Pancreas (tissue), 10 donors: Measurements from ENCODE around the gene TIPARP. TPM values are rescaled to one million over a fixed set of nuclear protein-coding genes. Genes with fewer than 3 reads are reported as not detected.
A peak's percentile ranks its signal among the peaks of the same experiment; 100 is the strongest.

Source experiments
- ATAC-seq, 4 donors: fragments of 200-7000 bp; cut with Tn5 transposase; one replicate each; pipeline versions ENCODE4 v1.8.0 to v1.9.1; 2020; ENCODE audit warnings: mild to moderate bottlenecking in 4 of 4, moderate library complexity in 4 of 4
- DNase-seq, 6 donors: peaks; one replicate each; pipeline ENCODE4 v3.0.0-alpha.2; 2020
- FAIRE-seq: peaks from 2 replicates; lab custom pipeline; 2012; peaks lifted over from hg19 to GRCh38; lab: Jason Lieb, UNC
- H3K27ac ChIP-seq, 4 donors: fragments of 200-600 bp; sonication (generic); 1 replicate in 3 of 4; 2 replicates in 1 of 4; pipeline versions ENCODE4 v1.5.0 to v1.8.0; 2020
- H3K27me3 ChIP-seq, 4 donors: fragments of 200-600 bp; one replicate each; pipeline ENCODE4 v1.8.0; 2021
- H3K36me3 ChIP-seq, 3 donors: fragments of 200-600 bp; sonication (generic) in 1 of 3; one replicate each; pipeline versions ENCODE4 v1.5.0 to v1.8.0; 2020 to 2021
- H3K4me1 ChIP-seq, 3 donors: fragments of 200-600 bp; one replicate each; pipeline ENCODE4 v1.8.0; 2021
- H3K4me3 ChIP-seq, 4 donors: fragments of 200-600 bp; sonication (generic) in 2 of 4; one replicate each; pipeline versions ENCODE4 v1.5.0 to v1.8.0; 2020 to 2021
- H3K9me3 ChIP-seq, 4 donors: fragments of 200-600 bp; one replicate each; pipeline ENCODE4 v1.8.0; 2021
- CTCF ChIP-seq, 4 donors: fragments of 200-600 bp; sonication (generic) in 3 of 4; IDR thresholded peaks; one replicate each; pipeline versions ENCODE4 v1.5.0 to v1.8.0; 2021; ENCODE audit warnings: antibody characterized with exemption in 4 of 4
- WGBS, 2 donors: extraction: QIAGEN DNeasy Blood & Tissue Kit; methylation state at CpG; one replicate each; pipeline ENCODE4 v1.1.7; 2013; 5-methylcytosine and 5-hydroxymethylcytosine counted together
- intact Hi-C, 3 donors: fragments of 100-400 bp; cut with DNase I; formaldehyde crosslinking; loops; one replicate each; pipeline versions ENCODE4 v1.11.1 to v1.14.2; 2022
- polyA plus RNA-seq, 2 donors: library from polyadenylated mRNA; stranded (reverse); fragments of 200-250 nt; gene quantifications; one replicate each; pipeline ENCODE4 v1.2.3, GENCODE V29; 2013
- total RNA-seq, 6 donors: library from RNA; stranded (reverse); fragmentation: NEBNext Ultra II Directional in 4 of 6; extraction: Animal tissue kit (Norgen Biotek cat#: 25700) in 4 of 6; gene quantifications; one replicate each; pipeline versions ENCODE4 v1.2.1 to v1.2.4, GENCODE V29; 2021 to 2023
- donor health status: healthy with polysubstance abuse.
- donor health status: DM: no; HTN: no; CAD: no; lungs with moderate emphysema.
- donor health status: DM: no; HTN: no; CAD: no.
- donor health status: control.
- donor health status: control.
- donor health status: Bipolar disorder and iron deficiency.
- donor health status: DM: yes; HTN: yes; CAD: no.
- donor health status: DM: no; HTN: no; CAD: no.
- donor health status: DM: no; HTN: no; CAD: no.
- donor health status: DM: yes; HTN: yes; CAD: no.

TIPARP gene
- total and polyA plus RNA-seq, 8 donors: 6.0 to 15.0 (median 10.1) TPM

GRCh38 chr3:156674911-156675829 is 780 bp downstream of the TIPARP start:
- DNase-seq (peak; percentile 47 to 82 (median 61)), ATAC-seq (peak; percentile 13 to 48 (median 32)), FAIRE-seq (no peak)
- 0 to 1% methylated on average over 93 of the region's 93 CpGs for WGBS, 2 donors
- no peaks in the 10 kb centered on the region for H3K27me3 ChIP-seq
- peaks cover 0 to 31% (median 24%) of the 10 kb centered on the region in 3 donors for H3K4me1 ChIP-seq
- peak overlapping the region; percentile 89 to 97 (median 93) for H3K27ac ChIP-seq
- H3K36me3 ChIP-seq: peaks cover 0 to 9% (median 0%) of the 10 kb centered on the region in 3 donors
- intact Hi-C loops: loop anchor here in 2 of 3 donors (10.0 kb wide), 4 partner anchors 120 to 460 kb away; partner anchors contain the start of gene SSR3 (in 1 of the 2)
- H3K4me3 ChIP-seq: peak overlapping the region; percentile 76 to 91 (median 83)
- TF ChIP-seq CTCF (IDR thresholded peaks at IDR 0.05): no peak
- no peaks in the 10 kb centered on the region for H3K9me3 ChIP-seq

- DNase-seq (peak in 5 of 6 donors; percentile 22 to 41 (median 28)), FAIRE-seq (no peak), ATAC-seq (no peak)
- H3K27ac ChIP-seq: peak overlapping the region in 3 of 4 donors; percentile 90 to 97 (median 96)
- no peak for TF ChIP-seq CTCF (IDR thresholded peaks at IDR 0.05)
- peaks cover 0 to 40% (median 34%) of the 10 kb centered on the region in 3 donors for H3K4me1 ChIP-seq
- intact Hi-C loops: loop anchor here in 2 of 3 donors (10.0 kb wide), 4 partner anchors 121 to 459 kb away; partner anchors contain the start of gene SSR3 (in 1 of the 2)
- H3K27me3 ChIP-seq: no peaks in the 10 kb centered on the region
- WGBS, 2 donors: 9 to 13% methylated on average over 18 of the region's 18 CpGs
- H3K36me3 ChIP-seq: peaks cover 0 to 9% (median 0%) of the 10 kb centered on the region in 3 donors
- peak overlapping the region; percentile 76 to 91 (median 83) for H3K4me3 ChIP-seq
- H3K9me3 ChIP-seq: no peaks in the 10 kb centered on the region
Measured at GRCh38 chr3:156675830-156676767, 1.7 kb downstream of the TIPARP start.

- intact Hi-C loops: loop anchor here in 2 of 3 donors (10.0 kb wide), 4 partner anchors 122 to 458 kb away; partner anchors contain the start of gene SSR3 (in 1 of the 2)
- no peak for TF ChIP-seq CTCF (IDR thresholded peaks at IDR 0.05)
- 73 to 81% methylated on average over 3 of the region's 3 CpGs for WGBS, 2 donors
- no peak for ATAC-seq
- Histone ChIP-seq H3K4me3 (peak overlapping the region in 2 of 4 donors; percentile 82 to 91), H3K27me3 (no peaks in the 10 kb centered on the region), H3K27ac (peak overlapping the region in 1 of 4 donors; percentile 15), H3K4me1 (peaks cover under 1 to 48% (median 41%) of the 10 kb centered on the region in 3 donors), H3K9me3 (no peaks in the 10 kb centered on the region), H3K36me3 (peaks cover 0 to 9% (median 0%) of the 10 kb centered on the region in 3 donors)
- DNase-seq: no peak
- FAIRE-seq: no peak
Measured at GRCh38 chr3:156676768-156677479, 2.5 kb downstream of the TIPARP start.

- 43 to 47% methylated on average over 2 of the region's 2 CpGs for WGBS, 2 donors
- FAIRE-seq: no peak
- Histone ChIP-seq H3K36me3 (peaks cover 0 to 9% (median 0%) of the 10 kb centered on the region in 3 donors), H3K27ac (no peak overlapping the region), H3K27me3 (no peaks in the 10 kb centered on the region), H3K9me3 (no peaks in the 10 kb centered on the region), H3K4me3 (no peak overlapping the region), H3K4me1 (peaks cover 7 to 53% (median 47%) of the 10 kb centered on the region in 3 donors)
- TF ChIP-seq CTCF (IDR thresholded peaks at IDR 0.05): no peak
- intact Hi-C loops: loop anchor here in 2 of 3 donors (10.0 kb wide), 4 partner anchors 123 to 457 kb away; partner anchors contain the start of gene SSR3 (in 1 of the 2)
- no peak for ATAC-seq
- no peak for DNase-seq
Measured at GRCh38 chr3:156677536-156677935, 3.1 kb downstream of the TIPARP start.
